Stimulated activated CD8-positive, alpha-beta memory T cell treated with anti-CD3 and anti-CD28 coated beads, Interleukin-7, amount 100 ng/mL, for 24 hours (primary cell): Measurements from ENCODE around the gene GLYATL1.
"Not testable (repeated sequence)": the region's sequence is repeated elsewhere in the genome, so short reads cannot be mapped to it uniquely, and the experiment has no call there.

Source experiments
- DNase-seq: peaks from one replicate; pipeline ENCODE4 v3.0.0-alpha.2; 2020; ENCODE audit warnings: low read depth

GLYATL1 gene

DNA sequence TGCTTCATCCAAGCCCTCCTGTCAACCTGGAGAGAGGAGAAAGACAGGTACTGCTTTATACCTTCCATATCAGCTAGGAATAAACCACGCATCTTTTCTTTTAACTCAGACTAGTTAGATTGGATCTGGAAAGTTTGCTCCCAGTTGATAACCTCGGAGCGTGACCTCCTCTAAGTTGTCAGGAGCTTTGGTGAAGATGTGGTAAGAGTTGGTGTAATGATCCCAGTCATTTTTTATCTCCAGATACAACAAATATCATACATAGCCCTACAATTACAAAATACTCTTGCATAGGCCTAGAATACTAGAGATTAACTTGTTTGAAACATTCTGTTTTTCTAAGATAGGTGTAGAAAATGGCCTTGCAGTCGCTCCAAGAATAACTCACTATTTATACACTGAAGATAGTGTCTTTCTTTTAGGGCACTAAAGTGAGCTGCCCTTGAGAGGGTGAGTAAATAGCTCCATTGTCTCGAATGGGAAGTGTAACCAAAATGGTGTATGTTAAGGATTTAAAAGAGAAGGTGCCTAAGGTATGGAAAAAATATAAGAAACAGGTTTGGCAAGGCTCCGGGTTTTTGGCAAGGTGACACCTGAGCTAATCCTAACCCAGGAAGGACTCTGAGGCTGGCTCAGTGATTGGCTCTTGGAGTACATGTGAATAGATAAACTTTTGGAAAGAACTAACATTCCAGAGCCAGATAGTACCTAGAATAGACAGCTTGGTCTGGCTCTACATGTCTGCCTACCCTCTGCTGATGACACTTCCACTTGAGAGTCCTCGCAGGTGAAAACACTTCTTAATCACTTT lies 59.4 kb downstream of the GLYATL1 start:
- DNase-seq: no peak

DNA sequence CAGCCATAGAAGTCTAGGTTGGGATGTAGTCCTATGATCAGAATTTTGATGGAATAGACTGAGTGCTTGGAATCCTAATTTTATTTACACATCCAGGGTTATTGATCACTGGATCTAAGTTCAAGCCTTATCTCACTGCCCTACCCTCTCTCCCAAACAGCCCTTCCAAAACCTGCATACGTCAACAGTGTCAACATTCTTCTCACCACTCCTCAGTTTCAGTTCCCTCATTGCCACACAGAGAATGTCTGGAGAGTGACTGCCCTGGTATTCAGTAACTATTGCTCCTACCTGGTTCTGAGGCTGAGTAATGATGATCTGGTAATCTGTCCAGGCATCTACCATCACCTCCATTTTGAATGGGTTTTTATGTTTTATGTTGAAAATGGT lies 60.0 kb downstream of the GLYATL1 start:
- no peak for DNase-seq

DNA sequence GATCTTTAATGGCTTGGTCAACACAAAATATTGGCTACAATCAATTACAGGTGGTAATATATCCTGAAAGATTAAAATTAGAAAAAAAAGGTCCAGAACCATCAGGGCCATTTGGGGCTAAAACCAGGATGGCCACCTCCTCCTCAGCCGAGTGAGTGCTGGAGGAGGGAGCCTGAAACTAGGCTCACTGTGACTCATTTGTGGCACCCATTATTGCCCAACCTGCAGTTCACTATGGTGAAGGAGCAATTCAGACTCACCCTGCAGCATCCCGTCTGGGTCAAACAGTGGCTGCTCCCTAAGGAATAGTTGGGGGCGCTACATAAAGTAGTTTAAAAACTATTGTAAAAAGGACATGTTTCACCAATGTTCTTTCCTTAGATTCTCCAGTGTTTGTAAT lies 60.7 kb downstream of the GLYATL1 start:
- DNase-seq: no peak

DNA sequence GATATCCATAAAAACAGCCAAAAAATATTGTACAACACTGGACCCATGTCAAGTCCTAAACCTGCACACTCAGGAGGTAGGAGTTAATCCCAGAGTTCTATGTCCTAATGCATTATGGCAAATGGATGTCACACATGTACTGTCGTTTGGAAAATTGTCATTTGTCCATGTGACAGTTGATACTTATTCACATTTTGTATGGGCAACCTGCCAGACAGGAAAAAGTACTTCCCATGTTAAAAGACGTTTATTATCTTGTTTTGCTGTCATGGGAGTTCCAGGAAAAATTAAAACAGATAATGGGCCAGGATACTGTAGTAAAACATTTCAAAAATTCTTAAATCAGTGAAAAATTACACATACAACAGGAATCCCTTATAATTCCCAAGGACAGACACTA lies 62.7 kb downstream of the GLYATL1 start:
- DNase-seq: not testable (repeated sequence)
